Neural crest cell (in vitro differentiated cells): ENCODE data around the gene EMCN. TPM values are rescaled to one million over a fixed set of nuclear protein-coding genes. Genes with fewer than 3 reads are reported as not detected.

Experiments used
- DNase-seq: peaks from one replicate; pipeline ENCODE4 v3.0.0; 2021; ENCODE audit warnings: low read depth, mixed read lengths, low spot score
- H3K27ac Mint-ChIP-seq: one replicate; pipeline ENCODE4 v1.8.0; 2021; ENCODE audit warnings: mild to moderate bottlenecking, mixed read lengths; ENCODE audit not compliant: unreplicated experiment
- H3K27me3 Mint-ChIP-seq: 2 replicates; pipeline ENCODE4 v1.8.0; 2021; ENCODE audit warnings: low read depth, mild to moderate bottlenecking, mixed read lengths
- H3K36me3 Mint-ChIP-seq: 2 replicates; pipeline ENCODE4 v1.8.0; 2021; ENCODE audit warnings: low read depth, mild to moderate bottlenecking, mixed read lengths
- H3K4me1 Mint-ChIP-seq: 2 replicates; pipeline ENCODE4 v1.8.0; 2021; ENCODE audit warnings: mixed read lengths
- H3K4me3 Mint-ChIP-seq: one replicate; pipeline ENCODE4 v1.8.0; 2021; ENCODE audit warnings: mild to moderate bottlenecking, mixed read lengths
- H3K9me3 Mint-ChIP-seq: 2 replicates; pipeline ENCODE4 v1.8.0; 2021; ENCODE audit warnings: mixed read lengths
- total RNA-seq: library from RNA; stranded (reverse); gene quantifications from 2 replicates; pipeline ENCODE4 v1.2.1, GENCODE V29; 2021
- TF ChIP-seq, protein P1 (sequence below): fragments of 200-600 bp; sonication (generic); conservative IDR thresholded peaks from 2 replicates; pipeline ENCODE4 v1.5.0; 2021; ENCODE audit warnings: antibody characterized with exemption, mild to moderate bottlenecking

Gene EMCN
- total RNA-seq, 1 donor from 2014 or later, result not detected

DNA sequence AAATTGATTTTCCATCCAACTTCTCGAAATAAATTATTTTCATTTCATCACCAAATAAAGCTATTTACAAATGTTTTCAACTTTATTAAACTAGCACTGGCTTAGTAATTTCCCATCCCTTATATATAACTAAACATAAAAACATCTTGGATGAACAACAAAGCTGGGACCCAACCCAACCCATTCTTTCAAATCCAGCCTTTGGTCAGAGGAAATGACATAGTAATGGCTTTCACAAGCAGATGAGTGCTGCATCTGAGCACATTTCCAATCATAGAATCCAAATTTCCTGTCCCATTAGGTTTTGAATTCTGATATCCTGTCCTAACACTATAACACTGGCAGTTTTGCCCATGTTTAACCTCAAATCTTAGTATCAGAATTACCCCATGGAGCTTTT, 7.9 kb upstream of the EMCN start:
- no peak for DNase-seq
- H3K36me3 Mint-ChIP-seq, result no peaks in the 10 kb centered on the region
- H3K27ac Mint-ChIP-seq, result no peak overlapping the region
- H3K4me3 Mint-ChIP-seq, result no peak overlapping the region
- peaks cover 9% of the 10 kb centered on the region for H3K9me3 Mint-ChIP-seq
- H3K27me3 Mint-ChIP-seq, result no peaks in the 10 kb centered on the region
- TF ChIP-seq, protein P1, sequence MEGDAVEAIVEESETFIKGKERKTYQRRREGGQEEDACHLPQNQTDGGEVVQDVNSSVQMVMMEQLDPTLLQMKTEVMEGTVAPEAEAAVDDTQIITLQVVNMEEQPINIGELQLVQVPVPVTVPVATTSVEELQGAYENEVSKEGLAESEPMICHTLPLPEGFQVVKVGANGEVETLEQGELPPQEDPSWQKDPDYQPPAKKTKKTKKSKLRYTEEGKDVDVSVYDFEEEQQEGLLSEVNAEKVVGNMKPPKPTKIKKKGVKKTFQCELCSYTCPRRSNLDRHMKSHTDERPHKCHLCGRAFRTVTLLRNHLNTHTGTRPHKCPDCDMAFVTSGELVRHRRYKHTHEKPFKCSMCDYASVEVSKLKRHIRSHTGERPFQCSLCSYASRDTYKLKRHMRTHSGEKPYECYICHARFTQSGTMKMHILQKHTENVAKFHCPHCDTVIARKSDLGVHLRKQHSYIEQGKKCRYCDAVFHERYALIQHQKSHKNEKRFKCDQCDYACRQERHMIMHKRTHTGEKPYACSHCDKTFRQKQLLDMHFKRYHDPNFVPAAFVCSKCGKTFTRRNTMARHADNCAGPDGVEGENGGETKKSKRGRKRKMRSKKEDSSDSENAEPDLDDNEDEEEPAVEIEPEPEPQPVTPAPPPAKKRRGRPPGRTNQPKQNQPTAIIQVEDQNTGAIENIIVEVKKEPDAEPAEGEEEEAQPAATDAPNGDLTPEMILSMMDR, result no peak
- H3K4me1 Mint-ChIP-seq, result no peaks in the 10 kb centered on the region

DNA sequence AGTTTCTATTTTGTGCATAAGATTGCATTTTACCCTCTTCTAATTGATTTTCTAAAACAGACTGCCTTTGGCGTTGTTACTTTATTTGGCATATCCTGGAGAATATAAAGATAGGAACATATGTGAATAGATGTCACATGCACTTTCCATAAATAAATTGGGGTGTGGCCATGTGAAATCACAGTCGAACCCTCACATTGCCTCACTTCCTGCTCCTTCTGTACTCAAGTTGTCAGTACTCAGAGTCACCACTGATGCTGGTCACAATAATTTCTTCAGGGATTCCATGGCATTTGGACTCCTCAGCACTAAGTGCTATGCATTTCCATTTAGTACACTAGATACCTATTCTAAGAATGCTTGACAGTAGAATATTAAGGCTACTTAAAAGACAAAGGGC, 1.4 kb upstream of the EMCN start:
- TF ChIP-seq, protein P1, result no peak
- H3K27ac Mint-ChIP-seq, result no peak overlapping the region
- no peaks in the 10 kb centered on the region for H3K36me3 Mint-ChIP-seq
- no peak for DNase-seq
- peaks cover 4% of the 10 kb centered on the region for H3K9me3 Mint-ChIP-seq
- no peaks in the 10 kb centered on the region for H3K27me3 Mint-ChIP-seq
- no peak overlapping the region for H3K4me3 Mint-ChIP-seq
- H3K4me1 Mint-ChIP-seq, result peaks cover 21% of the 10 kb centered on the region

DNA sequence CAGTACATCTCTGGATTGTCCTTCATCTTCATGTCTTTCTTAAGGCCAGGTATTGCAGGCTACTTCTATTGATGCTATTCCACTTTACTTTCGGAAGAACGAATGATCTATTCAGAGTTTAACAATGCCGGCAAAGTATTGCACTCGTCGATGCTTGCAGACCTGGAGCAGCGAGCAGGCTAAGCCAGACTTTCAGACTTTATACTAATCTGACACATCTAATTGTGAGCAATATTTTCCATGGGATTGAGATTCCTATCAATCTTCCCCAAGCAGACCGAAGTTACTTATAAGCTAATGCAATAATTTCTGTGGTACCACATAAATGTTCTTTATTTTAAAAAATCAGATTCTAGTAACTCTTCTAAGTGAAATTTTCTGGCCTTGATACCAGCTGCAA, 1.6 kb downstream of the EMCN start:
- TF ChIP-seq, protein P1, result no peak
- H3K27me3 Mint-ChIP-seq, result no peaks in the 10 kb centered on the region

DNA sequence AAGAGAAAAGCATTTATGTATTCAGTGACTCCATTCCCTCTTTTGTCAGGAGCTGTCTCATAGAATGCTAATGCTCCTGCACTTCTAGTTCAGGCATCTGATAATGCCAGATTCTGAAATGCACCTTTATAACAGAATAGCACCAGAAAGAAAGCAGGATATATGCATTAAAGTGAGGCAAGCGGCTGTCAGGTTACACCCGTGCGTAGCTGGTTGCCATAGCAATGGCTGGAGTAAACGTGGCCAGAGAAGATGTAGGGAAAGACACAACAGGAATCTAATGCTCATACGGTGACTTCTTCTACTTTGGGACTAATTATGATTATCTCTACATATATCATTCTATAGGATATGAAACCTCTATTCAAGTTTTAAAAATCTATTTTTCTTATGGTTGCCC, 5.9 kb downstream of the EMCN start:
- no peak for DNase-seq
- TF ChIP-seq, protein P1, result no peak
- H3K36me3 Mint-ChIP-seq, result no peaks in the 10 kb centered on the region
- H3K4me3 Mint-ChIP-seq, result no peak overlapping the region
- H3K9me3 Mint-ChIP-seq, result no peaks in the 10 kb centered on the region
- no peaks in the 10 kb centered on the region for H3K27me3 Mint-ChIP-seq
- no peaks in the 10 kb centered on the region for H3K4me1 Mint-ChIP-seq
- H3K27ac Mint-ChIP-seq, result no peak overlapping the region

More for the DNA sequence above, 1.6 kb downstream of the EMCN start:
- no peaks in the 10 kb centered on the region for H3K9me3 Mint-ChIP-seq
- no peak overlapping the region for H3K4me3 Mint-ChIP-seq
- no peak overlapping the region for H3K27ac Mint-ChIP-seq
- H3K36me3 Mint-ChIP-seq, result no peaks in the 10 kb centered on the region
- DNase-seq, result no peak
- H3K4me1 Mint-ChIP-seq, result peaks cover 21% of the 10 kb centered on the region

DNA sequence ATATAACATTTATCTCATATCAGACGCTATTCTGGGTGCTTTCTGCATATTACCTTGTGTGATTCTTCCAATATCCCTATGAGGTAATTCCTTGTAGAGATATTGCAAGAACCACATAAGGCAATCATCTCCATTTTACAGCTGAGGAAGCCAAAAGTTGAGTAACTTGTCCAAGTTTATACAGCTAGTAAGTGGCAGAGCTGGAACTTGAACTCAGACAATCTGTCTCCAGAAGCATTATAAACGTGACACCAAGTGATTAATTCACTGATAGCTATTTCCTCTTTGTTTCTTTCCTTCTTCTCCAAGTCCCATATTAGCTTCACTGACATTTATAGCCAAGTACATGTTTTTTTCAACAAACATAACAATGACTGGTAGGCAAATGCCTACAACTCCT, 7.3 kb downstream of the EMCN start:
- no peak for DNase-seq
- Mint-ChIP-seq H3K27ac (no peak overlapping the region), H3K9me3 (no peaks in the 10 kb centered on the region), H3K4me3 (no peak overlapping the region), H3K27me3 (no peaks in the 10 kb centered on the region), H3K4me1 (no peaks in the 10 kb centered on the region), H3K36me3 (no peaks in the 10 kb centered on the region)
- TF ChIP-seq, protein P1, result no peak

DNA sequence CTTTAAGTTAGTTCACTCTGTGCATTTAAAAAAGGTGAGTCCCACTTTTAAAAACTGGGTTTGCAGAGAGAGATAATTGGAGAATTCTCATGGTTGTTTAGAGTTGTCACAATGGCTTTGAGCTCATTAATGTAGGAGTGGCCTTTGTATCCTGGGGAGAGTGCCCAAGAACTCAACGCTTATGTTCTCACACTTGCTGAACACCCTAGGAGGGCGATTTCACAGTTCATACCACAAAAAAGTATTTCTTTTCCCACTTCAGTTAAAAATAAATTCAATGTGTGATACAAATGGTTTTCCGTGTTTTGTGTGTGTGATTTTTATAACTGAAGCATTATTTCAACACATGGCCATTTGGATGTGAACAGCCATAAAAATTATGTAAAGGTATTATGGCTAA, 8.4 kb downstream of the EMCN start:
- Mint-ChIP-seq H3K4me3 (no peak overlapping the region), H3K4me1 (no peaks in the 10 kb centered on the region), H3K27me3 (no peaks in the 10 kb centered on the region), H3K27ac (no peak overlapping the region), H3K36me3 (no peaks in the 10 kb centered on the region), H3K9me3 (peaks cover 5% of the 10 kb centered on the region)
- no peak for DNase-seq
- TF ChIP-seq, protein P1, result no peak
